Neural cell (in vitro differentiated cells): ENCODE measurements around the gene PSMD11. TPM values are rescaled to one million over a fixed set of nuclear protein-coding genes. Genes with fewer than 3 reads are reported as not detected.

Experiments
- H2AFZ ChIP-seq: fragments of 200-600, 300-800 bp; sonication (generic), shearing (Covaris generic); 2 replicates; pipeline ENCODE4 v1.6.0; 2014; ENCODE audit warnings: low read depth, mild to moderate bottlenecking, antibody characterized with exemption, low read length, moderate library complexity
- H3F3A ChIP-seq: fragments of 200-600 bp; shearing (Covaris generic); 2 replicates; pipeline ENCODE4 v1.6.1; 2016; ENCODE audit warnings: mild to moderate bottlenecking, moderate library complexity, mixed read lengths, antibody characterized with exemption, low read length; ENCODE audit not compliant: insufficient read depth, poor library complexity, severe bottlenecking
- H3K27ac ChIP-seq: fragments of 200-600, 300-800 bp; sonication (generic), shearing (Covaris generic); 2 replicates; pipeline ENCODE4 v1.5.1; 2014; ENCODE audit warnings: mild to moderate bottlenecking, low read length, moderate library complexity
- H3K27me3 ChIP-seq: fragments of 300-800, 200-600 bp; sonication (generic), shearing (Covaris generic); 2 replicates; pipeline ENCODE4 v1.6.0; 2014; ENCODE audit warnings: mild to moderate bottlenecking, low read depth, low read length, moderate library complexity; ENCODE audit not compliant: insufficient read depth
- H3K36me3 ChIP-seq: fragments of 300-800, 200-600 bp; sonication (generic), shearing (Covaris generic); 2 replicates; pipeline ENCODE4 v1.5.1; 2014; ENCODE audit warnings: mild to moderate bottlenecking, antibody characterized with exemption, low read length, moderate library complexity; ENCODE audit not compliant: insufficient read depth
- H3K4me2 ChIP-seq: fragments of 300-800, 200-600 bp; sonication (generic), shearing (Covaris generic); 2 replicates; pipeline ENCODE4 v1.6.0; 2014; ENCODE audit warnings: mild to moderate bottlenecking, low read length
- H3K4me3 ChIP-seq: fragments of 300-800, 200-600 bp; sonication (generic), shearing (Covaris generic); 2 replicates; pipeline ENCODE4 v1.5.1; 2014; ENCODE audit warnings: mild to moderate bottlenecking, low read length, moderate library complexity
- H3K79me2 ChIP-seq: fragments of 200-600 bp; shearing (Covaris generic); replicated peaks from 2 replicates; pipeline ENCODE4 v1.6.0; 2014; ENCODE audit warnings: mild to moderate bottlenecking, low read length, moderate library complexity; ENCODE audit not compliant: insufficient read depth
- H3K9ac ChIP-seq: fragments of 300-800, 200-600 bp; sonication (generic), shearing (Covaris generic); 2 replicates; pipeline ENCODE4 v1.6.1; 2016; ENCODE audit warnings: mild to moderate bottlenecking, low read length, mixed read lengths
- H3K9me2 ChIP-seq: fragments of 200-600 bp; shearing (Covaris generic); 2 replicates; pipeline ENCODE4 v1.6.1; 2016; ENCODE audit warnings: mild to moderate bottlenecking, low read length, mixed read lengths; ENCODE audit not compliant: insufficient read depth
- H3K9me3 ChIP-seq: fragments of 200-600, 300-800 bp; sonication (generic), shearing (Covaris generic); 2 replicates; pipeline ENCODE4 v1.6.1; 2016; ENCODE audit warnings: mild to moderate bottlenecking, mixed run types, low read length, moderate library complexity, mixed read lengths
- H4K20me1 ChIP-seq: fragments of 200-600 bp; shearing (Covaris generic); 2 replicates; pipeline ENCODE4 v1.6.1; 2016; ENCODE audit warnings: mild to moderate bottlenecking, mixed run types; ENCODE audit not compliant: insufficient read depth
- EP300 ChIP-seq: fragments of 450-650 bp; conservative IDR thresholded peaks from 2 replicates; pipeline ENCODE4 v1.6.1; 2014; ENCODE audit warnings: antibody characterized with exemption, mild to moderate bottlenecking, moderate library complexity; ENCODE audit not compliant: poor library complexity, severe bottlenecking
- EZH2 ChIP-seq: fragments of 200-600, 300-800 bp; shearing (Covaris generic), sonication (generic); IDR thresholded peaks from 2 replicates; pipeline ENCODE4 v1.6.1; 2014; ENCODE audit warnings: antibody characterized with exemption, low read length, borderline replicate concordance, mild to moderate bottlenecking; ENCODE audit not compliant: insufficient read depth, poor library complexity, severe bottlenecking
- MXI1 ChIP-seq: fragments of 450-650 bp; conservative IDR thresholded peaks from 2 replicates; pipeline ENCODE4 v1.6.1; 2014; ENCODE audit warnings: antibody characterized with exemption, mild to moderate bottlenecking; ENCODE audit not compliant: poor library complexity, severe bottlenecking
- POLR2AphosphoS5 ChIP-seq: IDR thresholded peaks from 2 replicates; pipeline ENCODE4 v1.6.1; 2012
- RAD21 ChIP-seq: fragments of 450-650 bp; conservative IDR thresholded peaks from 2 replicates; pipeline ENCODE4 v1.6.1; 2014; ENCODE audit warnings: antibody characterized with exemption, mild to moderate bottlenecking, moderate library complexity
- SMC3 ChIP-seq: fragments of 450-650 bp; conservative IDR thresholded peaks from 2 replicates; pipeline ENCODE4 v1.6.1; 2014; ENCODE audit warnings: antibody characterized with exemption, mild to moderate bottlenecking, moderate library complexity; ENCODE audit not compliant: poor library complexity
- TAF1 ChIP-seq: IDR thresholded peaks from 2 replicates; pipeline ENCODE4 v1.6.1; 2012; ENCODE audit warnings: low read depth
- polyA plus RNA-seq: library from polyadenylated mRNA; depleted of rRNA; stranded (reverse); fragments of >200 nt; gene quantifications from 2 replicates; pipeline ENCODE4 v1.2.3, GENCODE V29; 2014
- TF ChIP-seq, protein P1 (sequence below): IDR thresholded peaks from 2 replicates; pipeline ENCODE4 v1.6.1; 2012; ENCODE audit warnings: borderline replicate concordance
- TF ChIP-seq, protein P2 (sequence below): fragments of 450-650 bp; IDR thresholded peaks from 2 replicates; pipeline ENCODE4 v1.5.1; 2014; ENCODE audit warnings: antibody characterized with exemption, mild to moderate bottlenecking, moderate library complexity; ENCODE audit not compliant: poor library complexity, severe bottlenecking

The PSMD11 gene
- polyA plus RNA-seq, 1 donor from 2014 or later: 43.9 TPM

DNA sequence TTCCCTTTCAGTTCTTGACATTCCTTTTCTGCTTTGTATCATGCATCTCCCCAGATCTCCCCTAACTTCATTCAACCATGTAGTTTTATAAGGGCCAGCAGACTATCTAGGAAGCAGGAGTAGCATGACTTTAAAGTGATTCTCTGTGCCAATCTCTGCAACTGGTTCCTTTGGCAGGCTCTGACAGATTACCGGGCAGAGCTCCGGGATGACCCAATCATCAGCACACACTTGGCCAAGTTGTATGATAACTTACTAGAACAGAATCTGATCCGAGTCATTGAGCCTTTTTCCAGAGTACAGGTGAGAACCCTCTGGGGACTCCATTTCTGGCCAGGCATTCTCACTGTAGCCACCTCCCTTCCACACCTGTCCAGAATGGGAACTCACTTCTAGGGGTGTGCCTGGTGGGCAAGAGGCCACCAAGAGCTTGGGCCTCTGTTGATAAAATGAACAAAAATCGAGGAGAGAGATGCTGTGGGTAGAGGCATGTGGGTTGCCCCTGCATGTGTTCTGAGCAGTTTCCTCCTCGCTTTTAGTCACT lies 34.8 kb downstream of the PSMD11 start:
- Histone ChIP-seq H3K79me2 (no peaks in the 10 kb centered on the region), H3K27me3 (no peaks in the 10 kb centered on the region), H2AFZ (no peak overlapping the region), H3K9ac (no peak overlapping the region), H3K36me3 (peaks cover 21% of the 10 kb centered on the region), H3K9me2 (no peaks in the 10 kb centered on the region), H3K27ac (no peak overlapping the region), H4K20me1 (no peaks in the 10 kb centered on the region), H3K9me3 (no peaks in the 10 kb centered on the region), H3F3A (peaks cover 3% of the 10 kb centered on the region), H3K4me2 (no peak overlapping the region), H3K4me3 (no peak overlapping the region)
- TF ChIP-seq EP300 (no peak), MXI1 (no peak), RAD21 (no peak), POLR2AphosphoS5 (no peak), EZH2 (no peak), SMC3 (no peak), TAF1 (no peak)
- TF ChIP-seq, protein P1, sequence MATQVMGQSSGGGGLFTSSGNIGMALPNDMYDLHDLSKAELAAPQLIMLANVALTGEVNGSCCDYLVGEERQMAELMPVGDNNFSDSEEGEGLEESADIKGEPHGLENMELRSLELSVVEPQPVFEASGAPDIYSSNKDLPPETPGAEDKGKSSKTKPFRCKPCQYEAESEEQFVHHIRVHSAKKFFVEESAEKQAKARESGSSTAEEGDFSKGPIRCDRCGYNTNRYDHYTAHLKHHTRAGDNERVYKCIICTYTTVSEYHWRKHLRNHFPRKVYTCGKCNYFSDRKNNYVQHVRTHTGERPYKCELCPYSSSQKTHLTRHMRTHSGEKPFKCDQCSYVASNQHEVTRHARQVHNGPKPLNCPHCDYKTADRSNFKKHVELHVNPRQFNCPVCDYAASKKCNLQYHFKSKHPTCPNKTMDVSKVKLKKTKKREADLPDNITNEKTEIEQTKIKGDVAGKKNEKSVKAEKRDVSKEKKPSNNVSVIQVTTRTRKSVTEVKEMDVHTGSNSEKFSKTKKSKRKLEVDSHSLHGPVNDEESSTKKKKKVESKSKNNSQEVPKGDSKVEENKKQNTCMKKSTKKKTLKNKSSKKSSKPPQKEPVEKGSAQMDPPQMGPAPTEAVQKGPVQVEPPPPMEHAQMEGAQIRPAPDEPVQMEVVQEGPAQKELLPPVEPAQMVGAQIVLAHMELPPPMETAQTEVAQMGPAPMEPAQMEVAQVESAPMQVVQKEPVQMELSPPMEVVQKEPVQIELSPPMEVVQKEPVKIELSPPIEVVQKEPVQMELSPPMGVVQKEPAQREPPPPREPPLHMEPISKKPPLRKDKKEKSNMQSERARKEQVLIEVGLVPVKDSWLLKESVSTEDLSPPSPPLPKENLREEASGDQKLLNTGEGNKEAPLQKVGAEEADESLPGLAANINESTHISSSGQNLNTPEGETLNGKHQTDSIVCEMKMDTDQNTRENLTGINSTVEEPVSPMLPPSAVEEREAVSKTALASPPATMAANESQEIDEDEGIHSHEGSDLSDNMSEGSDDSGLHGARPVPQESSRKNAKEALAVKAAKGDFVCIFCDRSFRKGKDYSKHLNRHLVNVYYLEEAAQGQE: no peak
- TF ChIP-seq, protein P2, sequence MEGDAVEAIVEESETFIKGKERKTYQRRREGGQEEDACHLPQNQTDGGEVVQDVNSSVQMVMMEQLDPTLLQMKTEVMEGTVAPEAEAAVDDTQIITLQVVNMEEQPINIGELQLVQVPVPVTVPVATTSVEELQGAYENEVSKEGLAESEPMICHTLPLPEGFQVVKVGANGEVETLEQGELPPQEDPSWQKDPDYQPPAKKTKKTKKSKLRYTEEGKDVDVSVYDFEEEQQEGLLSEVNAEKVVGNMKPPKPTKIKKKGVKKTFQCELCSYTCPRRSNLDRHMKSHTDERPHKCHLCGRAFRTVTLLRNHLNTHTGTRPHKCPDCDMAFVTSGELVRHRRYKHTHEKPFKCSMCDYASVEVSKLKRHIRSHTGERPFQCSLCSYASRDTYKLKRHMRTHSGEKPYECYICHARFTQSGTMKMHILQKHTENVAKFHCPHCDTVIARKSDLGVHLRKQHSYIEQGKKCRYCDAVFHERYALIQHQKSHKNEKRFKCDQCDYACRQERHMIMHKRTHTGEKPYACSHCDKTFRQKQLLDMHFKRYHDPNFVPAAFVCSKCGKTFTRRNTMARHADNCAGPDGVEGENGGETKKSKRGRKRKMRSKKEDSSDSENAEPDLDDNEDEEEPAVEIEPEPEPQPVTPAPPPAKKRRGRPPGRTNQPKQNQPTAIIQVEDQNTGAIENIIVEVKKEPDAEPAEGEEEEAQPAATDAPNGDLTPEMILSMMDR: no peak

DNA sequence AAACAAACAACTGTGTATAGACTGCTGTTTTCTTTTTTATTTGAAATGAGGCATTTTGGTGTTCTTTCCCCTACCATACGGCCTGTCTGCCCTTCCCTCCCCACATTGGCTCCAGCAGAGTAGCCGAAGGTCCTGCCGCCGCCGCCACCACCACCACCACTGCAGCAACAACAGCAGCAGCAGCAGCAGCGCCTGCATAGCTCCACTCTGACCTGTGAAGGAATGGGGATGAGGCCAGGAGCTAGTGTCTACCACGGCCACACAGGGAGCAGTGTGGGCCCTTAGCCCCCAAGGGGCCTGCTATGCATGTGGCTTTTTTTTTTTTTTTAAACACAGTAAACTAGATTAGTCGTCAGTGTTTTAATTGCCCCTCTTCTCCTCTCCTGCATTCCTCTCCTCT lies 36.9 kb downstream of the PSMD11 start:
- H3K36me3 ChIP-seq: peaks cover 17% of the 10 kb centered on the region

More for the DNA sequence above, 36.9 kb downstream of the PSMD11 start:
- TF ChIP-seq, protein P1: no peak
- TF ChIP-seq POLR2AphosphoS5: no peak
- TF ChIP-seq EP300: no peak
- TF ChIP-seq MXI1: no peak
- TF ChIP-seq RAD21: no peak
- TF ChIP-seq EZH2: no peak
- TF ChIP-seq TAF1: no peak
- TF ChIP-seq SMC3: no peak
- TF ChIP-seq, protein P2: no peak
- H3K27me3 ChIP-seq: no peaks in the 10 kb centered on the region
- no peaks in the 10 kb centered on the region for H3K9me2 ChIP-seq
- H3K27ac ChIP-seq: no peak overlapping the region
- no peak overlapping the region for H2AFZ ChIP-seq
- no peak overlapping the region for H3K4me3 ChIP-seq
- no peak overlapping the region for H3K9ac ChIP-seq
- H3K79me2 ChIP-seq: no peaks in the 10 kb centered on the region
- H3K4me2 ChIP-seq: no peak overlapping the region
- H3F3A ChIP-seq: peaks cover 3% of the 10 kb centered on the region
- no peaks in the 10 kb centered on the region for H3K9me3 ChIP-seq
- no peaks in the 10 kb centered on the region for H4K20me1 ChIP-seq
